Keratinocyte (primary cell): ENCODE measurements around the gene HOMER3. TPM values are rescaled to one million over a fixed set of nuclear protein-coding genes. Genes with fewer than 3 reads are reported as not detected.

ENCODE experiments used
- DNase-seq: peaks from one replicate; pipeline ENCODE4 v3.0.0-alpha.2; 2011; ENCODE audit warnings: low read depth, missing footprints, low spot score
- FAIRE-seq: peaks from 2 replicates; lab custom pipeline; 2011; peaks lifted over from hg19 to GRCh38; lab: Jason Lieb, UNC
- H2AFZ ChIP-seq: 2 replicates; pipeline ENCODE4 v1.6.0; 2012; ENCODE audit warnings: low read length, control low read depth, inconsistent platforms; ENCODE audit not compliant: control insufficient read depth
- H3K27ac ChIP-seq: 2 replicates; pipeline ENCODE4 v1.5.1; 2011; ENCODE audit warnings: low read length; ENCODE audit not compliant: control insufficient read depth, insufficient read depth
- H3K27me3 ChIP-seq: 3 replicates; pipeline ENCODE4 v1.6.0; 2011; ENCODE audit warnings: low read length; ENCODE audit not compliant: control insufficient read depth, insufficient read depth; ENCODE audit errors: extremely low read depth
- H3K36me3 ChIP-seq, 2 experiments: 2 replicates in 1 of 2; 3 replicates in 1 of 2; pipeline ENCODE4 v1.5.1; 2011; ENCODE audit warnings: low read length in 2 of 2, mild to moderate bottlenecking in 1 of 2; ENCODE audit not compliant: control insufficient read depth in 2 of 2, insufficient read depth in 2 of 2; ENCODE audit errors: extremely low read depth in 1 of 2
- H3K4me1 ChIP-seq: 3 replicates; pipeline ENCODE4 v1.5.1; 2011; ENCODE audit warnings: low read length; ENCODE audit not compliant: control insufficient read depth, insufficient read depth; ENCODE audit errors: extremely low read depth
- H3K4me2 ChIP-seq: 3 replicates; pipeline ENCODE4 v1.6.0; 2011; ENCODE audit warnings: low read depth, low read length; ENCODE audit not compliant: control insufficient read depth, insufficient read depth; ENCODE audit errors: extremely low read depth
- H3K4me3 ChIP-seq, 3 experiments: fragments of 200-600 bp in 1 of 3; sonication (generic) in 1 of 3; 2 replicates in 2 of 3; 3 replicates in 1 of 3; pipeline ENCODE4 v1.5.1; 2011 to 2016; ENCODE audit warnings: low read length in 3 of 3, mild to moderate bottlenecking in 3 of 3, control low read depth in 2 of 3, inconsistent platforms in 1 of 3, low read depth in 1 of 3, mixed read lengths in 1 of 3, mixed run types in 1 of 3, moderate library complexity in 1 of 3; ENCODE audit not compliant: control insufficient read depth in 2 of 3, insufficient read depth in 2 of 3; ENCODE audit errors: extremely low read depth in 1 of 3
- H3K79me2 ChIP-seq: 2 replicates; pipeline ENCODE4 v1.6.0; 2012; ENCODE audit warnings: low read length; ENCODE audit not compliant: control insufficient read depth, insufficient read depth
- H3K9ac ChIP-seq: 3 replicates; pipeline ENCODE4 v1.6.0; 2011; ENCODE audit warnings: low read length; ENCODE audit not compliant: control insufficient read depth, insufficient read depth; ENCODE audit errors: extremely low read depth
- H3K9me1 ChIP-seq: 3 replicates; pipeline ENCODE4 v1.6.0; 2011; ENCODE audit warnings: low read length; ENCODE audit not compliant: control insufficient read depth, insufficient read depth; ENCODE audit errors: extremely low read depth
- H3K9me3 ChIP-seq: 2 replicates; pipeline ENCODE4 v1.5.1; 2012; ENCODE audit warnings: low read depth, low read length; ENCODE audit not compliant: control insufficient read depth
- H4K20me1 ChIP-seq: 3 replicates; pipeline ENCODE4 v1.6.0; 2011; ENCODE audit warnings: low read length; ENCODE audit not compliant: control insufficient read depth, insufficient read depth; ENCODE audit errors: extremely low read depth
- CTCF ChIP-seq, 3 experiments: IDR thresholded peaks in 1 of 3; conservative IDR thresholded peaks in 1 of 3; optimal IDR thresholded peaks in 1 of 3; 2 replicates in 2 of 3; 3 replicates in 1 of 3; pipeline versions ENCODE3 to v1.5.1; 2011; ENCODE audit warnings: low read length in 3 of 3, mild to moderate bottlenecking in 3 of 3, moderate library complexity in 2 of 3, control low read depth in 1 of 3, inconsistent platforms in 1 of 3; ENCODE audit not compliant: insufficient read depth in 2 of 3; ENCODE audit errors: extremely low read depth in 1 of 3
- EZH2 ChIP-seq: IDR thresholded peaks from one replicate; pipeline ENCODE4 v1.6.1; 2012; ENCODE audit warnings: inconsistent platforms, mild to moderate bottlenecking, low read length, moderate library complexity
- dilution Hi-C: fragments of 300-500 bp; cut with MboI; formaldehyde crosslinking; loops from one replicate; pipeline ENCODE4 v1.7.0; 2020; ENCODE audit warnings: low sequenced_read_pairs; ENCODE audit not compliant: extremely low pct_ligation_motif_present
- polyA plus RNA-seq, 5 experiments: library from polyadenylated mRNA; depleted of rRNA in 3 of 5; stranded (reverse) in 3 of 5; stranded (forward) in 1 of 5; unstranded in 1 of 5; fragments of >200 nt; gene quantifications; 1 replicate in 1 of 5; 2 replicates in 3 of 5; 3 replicates in 1 of 5; pipeline versions ENCODE4 v1.2.1 to v1.2.3, GENCODE V29; 2011 to 2012; ENCODE audit warnings: missing spikeins in 2 of 5, low read depth in 1 of 5, low replicate concordance in 1 of 5

The HOMER3 gene
- polyA plus RNA-seq, 1 donor (not counting 4 experiments of a cell fraction or from before 2014, with no cell fraction given) = 119 TPM

- peaks cover 16 to 26% of the 10 kb centered on the region in 2 experiments for H3K36me3 ChIP-seq
- dilution Hi-C loops = no loop called here
- TF ChIP-seq EZH2 (no peak), CTCF (optimal IDR thresholded peaks at IDR 0.05 in 1 of 3, IDR thresholded peaks at IDR 0.05 in 1 of 3, conservative IDR thresholded peaks at IDR 0.05 in 1 of 3; ENCODE audit: extremely low read depth in 1 of 3, insufficient read depth in 2 of 3, low read length in 3 of 3) (no peak)
- H4K20me1 ChIP-seq = peaks cover 4% of the 10 kb centered on the region
- H2AFZ ChIP-seq = no peak overlapping the region
- FAIRE-seq = no peak
- H3K4me3 ChIP-seq = peak overlapping the region; percentile 93 to 97 (median 93)
- H3K4me1 ChIP-seq = peaks cover 11% of the 10 kb centered on the region
- no peak for DNase-seq
- peak overlapping the region; percentile 99 for H3K9ac ChIP-seq
- no peaks in the 10 kb centered on the region for H3K9me1 ChIP-seq
- peak overlapping the region; percentile 84 for H3K27ac ChIP-seq
- H3K4me2 ChIP-seq = peak overlapping the region; percentile 98
- H3K27me3 ChIP-seq = no peaks in the 10 kb centered on the region
- H3K9me3 ChIP-seq = no peaks in the 10 kb centered on the region
- H3K79me2 ChIP-seq = peaks cover 46% of the 10 kb centered on the region
These were observed 20.6 kb downstream of the HOMER3 start for GRCh38 chr19:18920400-18920799.

- TF ChIP-seq CTCF (optimal IDR thresholded peaks at IDR 0.05 in 1 of 3, IDR thresholded peaks at IDR 0.05 in 1 of 3, conservative IDR thresholded peaks at IDR 0.05 in 1 of 3; ENCODE audit: extremely low read depth in 1 of 3, insufficient read depth in 2 of 3, low read length in 3 of 3) (no peak), EZH2 (no peak)
- Histone ChIP-seq H3K9ac (peak overlapping the region; percentile 99), H3K9me3 (no peaks in the 10 kb centered on the region), H3K36me3 (peaks cover 15 to 27% of the 10 kb centered on the region in 2 experiments), H3K27me3 (no peaks in the 10 kb centered on the region), H3K79me2 (peaks cover 51% of the 10 kb centered on the region), H4K20me1 (peaks cover 4% of the 10 kb centered on the region), H3K27ac (peak overlapping the region; percentile 84), H3K4me2 (peak overlapping the region; percentile 98), H3K9me1 (no peaks in the 10 kb centered on the region), H3K4me3 (peak overlapping the region; percentile 93 to 97 (median 93)), H3K4me1 (peaks cover 11% of the 10 kb centered on the region), H2AFZ (peak overlapping the region; percentile 34)
- DNase-seq (no peak), FAIRE-seq (no peak)
- dilution Hi-C loops = no loop called here
These were observed 21.2 kb downstream of the HOMER3 start for GRCh38 chr19:18919900-18920214.
